HG03432 (cell line): ENCODE data around the gene TFE3.

Experiments
- ATAC-seq: cut with Tn5 transposase; IDR thresholded peaks from one replicate; pipeline ENCODE4 v1.9.1; 2021; ENCODE audit warnings: mild to moderate bottlenecking, moderate library complexity; ENCODE audit not compliant: unreplicated experiment

Gene TFE3, protein sequence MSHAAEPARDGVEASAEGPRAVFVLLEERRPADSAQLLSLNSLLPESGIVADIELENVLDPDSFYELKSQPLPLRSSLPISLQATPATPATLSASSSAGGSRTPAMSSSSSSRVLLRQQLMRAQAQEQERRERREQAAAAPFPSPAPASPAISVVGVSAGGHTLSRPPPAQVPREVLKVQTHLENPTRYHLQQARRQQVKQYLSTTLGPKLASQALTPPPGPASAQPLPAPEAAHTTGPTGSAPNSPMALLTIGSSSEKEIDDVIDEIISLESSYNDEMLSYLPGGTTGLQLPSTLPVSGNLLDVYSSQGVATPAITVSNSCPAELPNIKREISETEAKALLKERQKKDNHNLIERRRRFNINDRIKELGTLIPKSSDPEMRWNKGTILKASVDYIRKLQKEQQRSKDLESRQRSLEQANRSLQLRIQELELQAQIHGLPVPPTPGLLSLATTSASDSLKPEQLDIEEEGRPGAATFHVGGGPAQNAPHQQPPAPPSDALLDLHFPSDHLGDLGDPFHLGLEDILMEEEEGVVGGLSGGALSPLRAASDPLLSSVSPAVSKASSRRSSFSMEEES

DNA sequence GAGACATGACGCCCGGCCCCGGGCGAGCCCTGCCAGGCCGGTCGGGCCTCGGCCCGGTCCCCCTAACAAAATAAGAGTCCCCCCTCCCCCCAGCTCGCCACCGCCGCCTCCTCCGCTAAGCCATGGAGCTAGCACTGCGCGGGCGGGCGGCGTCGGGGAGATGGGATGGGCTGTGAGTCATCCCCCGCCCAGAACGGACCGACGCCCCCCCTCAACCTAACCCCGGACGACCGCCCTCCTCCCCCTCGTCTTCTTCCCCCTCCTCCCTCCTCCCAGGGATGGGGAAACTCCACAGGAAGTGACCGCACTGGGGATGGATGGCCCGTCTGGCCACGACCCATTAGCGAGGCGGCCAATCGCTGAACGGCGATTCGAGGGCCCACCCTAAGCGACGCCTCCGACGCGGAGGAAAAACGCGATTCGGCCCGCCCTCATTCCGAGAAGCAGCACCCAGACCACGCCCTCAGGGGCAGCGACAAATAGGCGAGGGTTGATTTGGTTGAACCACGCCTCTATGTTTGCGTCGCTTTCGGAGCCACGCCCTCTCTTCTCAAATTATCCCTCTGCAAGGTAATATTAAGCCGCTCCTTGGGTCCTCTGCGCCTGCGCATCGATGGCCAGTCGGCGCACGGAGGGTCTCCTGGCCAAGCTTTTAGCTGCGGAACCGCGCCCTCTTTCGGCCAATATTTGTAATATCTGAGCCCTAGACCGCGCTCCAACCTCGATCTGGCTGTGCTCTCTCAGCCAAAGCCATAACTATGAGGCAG is at the start of gene TFE3:
TFE3 (minus strand) TSS at position 138 of the 767 bp plus-strand sequence; CDS start at position 7, 131 bp downstream.
- ATAC-seq: peak; percentile 89

DNA sequence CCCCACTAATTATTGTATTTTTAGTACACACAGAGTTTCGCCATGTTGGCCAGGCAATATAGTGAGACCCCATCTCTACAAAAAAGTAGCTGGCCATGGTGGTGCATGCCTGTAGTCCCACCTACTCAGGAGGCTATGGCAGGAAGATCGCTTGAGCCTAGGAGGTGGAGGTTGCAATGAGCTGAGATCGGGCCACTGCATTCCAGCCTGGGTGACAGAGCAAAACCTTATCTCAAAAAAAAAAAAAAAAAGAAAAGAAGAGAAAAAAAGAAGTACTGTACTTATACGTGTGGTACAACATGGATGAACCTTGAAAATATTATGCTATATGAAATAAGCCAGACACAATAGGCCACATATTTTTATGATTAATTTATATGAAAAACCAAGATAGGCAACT is 46.4 kb upstream of the TFE3 start:
- ATAC-seq: no peak

DNA sequence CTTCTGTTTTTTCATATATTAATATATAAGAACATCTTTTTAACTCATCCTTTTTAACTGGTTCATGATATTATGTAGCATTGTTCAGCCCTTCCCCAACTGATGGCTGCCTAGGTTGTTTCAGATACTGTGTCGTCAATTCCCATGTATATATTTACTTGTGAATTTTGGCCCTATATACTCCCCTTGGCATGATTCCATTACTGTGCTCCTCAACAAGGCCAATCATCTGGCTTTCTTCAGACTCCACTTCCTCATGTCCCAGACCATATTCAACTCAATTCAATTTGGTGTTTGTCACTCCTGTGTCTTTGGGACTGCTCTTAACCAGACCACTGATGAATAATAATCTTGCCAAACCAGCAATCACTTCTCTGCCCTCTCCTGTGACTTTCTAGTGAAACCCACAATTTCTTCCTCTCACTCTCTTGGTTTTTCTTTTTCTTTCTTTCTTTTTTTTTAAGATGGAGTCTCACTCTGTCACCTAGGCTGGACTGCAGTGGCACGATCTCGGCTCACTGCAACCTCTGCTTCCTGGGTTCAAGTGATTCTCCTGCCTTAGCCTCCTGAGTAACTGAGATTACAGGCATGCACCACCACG is 39.2 kb upstream of the TFE3 start:
- ATAC-seq: no peak

DNA sequence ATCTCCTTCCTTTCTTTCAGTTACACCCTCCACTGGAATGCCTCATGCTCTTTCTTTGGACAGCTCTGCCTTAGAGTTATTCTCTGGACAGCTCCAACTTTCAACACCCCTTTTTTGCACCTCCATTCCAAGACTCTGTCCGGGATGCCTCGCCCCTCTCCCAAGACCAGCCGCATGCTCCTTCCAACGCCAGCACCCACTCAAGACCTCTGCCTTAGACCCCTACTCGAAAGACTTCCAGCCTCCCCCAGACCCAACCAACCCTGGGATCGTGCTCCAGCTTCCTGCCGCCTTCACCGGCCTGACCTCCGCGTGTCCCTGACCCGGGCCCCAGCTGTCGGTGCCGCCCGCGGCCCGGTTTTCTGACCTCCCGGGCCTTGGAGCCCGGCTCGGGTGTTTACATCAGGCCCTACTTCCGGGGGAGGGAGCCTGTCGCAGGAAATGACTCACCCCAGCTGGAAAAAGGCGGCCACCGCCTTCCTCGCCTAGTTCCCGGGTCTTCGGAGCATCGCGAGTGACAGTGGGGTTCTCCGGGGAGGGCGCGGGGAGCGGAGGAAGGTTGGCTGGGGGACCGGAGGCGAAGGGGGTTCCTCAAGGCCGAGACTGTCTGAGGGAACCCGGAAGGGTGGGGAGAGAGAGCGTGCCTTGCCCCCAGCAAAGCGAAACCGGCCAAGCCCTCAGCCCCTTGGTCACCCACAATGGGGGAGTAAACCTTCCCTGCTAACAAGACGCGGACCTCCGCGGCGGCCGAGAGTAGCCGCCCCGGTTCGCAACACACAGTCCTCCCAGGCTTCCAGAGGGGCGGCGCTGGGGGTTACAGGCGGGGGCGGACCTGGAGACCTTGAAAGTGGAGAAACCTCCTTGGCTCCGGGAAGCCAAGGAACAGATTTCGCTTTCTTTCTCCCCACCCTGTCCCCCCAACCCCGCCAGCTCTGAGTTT is 36.6 kb upstream of the TFE3 start, which contains the start of gene WDR45:
WDR45 (minus strand) TSS at position 399 of the 940 bp plus-strand sequence. CDS start 1,792 bp downstream, outside the sequence.
- ATAC-seq: peak; percentile 92

DNA sequence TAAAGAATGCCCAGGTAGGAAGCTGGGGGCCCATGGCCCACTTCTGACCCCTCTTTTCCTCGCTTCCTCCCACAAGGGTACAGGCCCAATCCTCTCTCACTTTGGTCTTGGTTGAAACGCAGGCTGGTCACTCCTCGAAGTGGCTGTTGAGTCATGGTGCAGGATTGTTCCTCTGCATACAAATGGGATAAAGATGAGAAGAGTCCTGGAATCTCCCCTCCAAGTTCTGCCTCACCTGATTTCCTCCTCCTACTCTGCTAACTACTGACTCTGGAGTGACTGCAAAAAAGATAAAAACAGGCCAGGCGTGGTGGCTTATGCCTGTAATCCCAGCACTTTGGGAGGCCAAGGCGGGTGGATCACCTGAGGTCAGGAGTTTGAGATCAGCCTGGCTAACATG is 34.8 kb upstream of the TFE3 start:
- no peak for ATAC-seq

DNA sequence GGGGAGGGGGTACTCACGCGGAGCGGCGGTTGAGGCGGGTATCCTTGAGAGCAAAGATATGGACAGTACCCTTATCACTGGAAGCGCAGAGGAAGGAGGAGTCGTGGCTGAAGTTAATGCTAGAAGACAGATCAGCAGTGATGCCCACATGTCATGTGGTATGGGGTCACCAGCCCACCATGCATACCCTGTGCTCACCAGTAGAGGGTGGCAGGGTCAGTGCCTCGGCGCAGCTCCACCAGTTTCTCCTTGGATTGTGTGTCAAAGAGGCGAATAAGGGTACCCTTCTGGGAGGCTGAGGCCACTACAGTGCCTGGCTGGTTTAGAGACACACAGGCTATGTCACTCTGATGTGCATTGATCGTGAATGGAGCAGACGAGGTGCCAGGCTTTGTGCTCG is 32.2 kb upstream of the TFE3 start:
- ATAC-seq: no peak

DNA sequence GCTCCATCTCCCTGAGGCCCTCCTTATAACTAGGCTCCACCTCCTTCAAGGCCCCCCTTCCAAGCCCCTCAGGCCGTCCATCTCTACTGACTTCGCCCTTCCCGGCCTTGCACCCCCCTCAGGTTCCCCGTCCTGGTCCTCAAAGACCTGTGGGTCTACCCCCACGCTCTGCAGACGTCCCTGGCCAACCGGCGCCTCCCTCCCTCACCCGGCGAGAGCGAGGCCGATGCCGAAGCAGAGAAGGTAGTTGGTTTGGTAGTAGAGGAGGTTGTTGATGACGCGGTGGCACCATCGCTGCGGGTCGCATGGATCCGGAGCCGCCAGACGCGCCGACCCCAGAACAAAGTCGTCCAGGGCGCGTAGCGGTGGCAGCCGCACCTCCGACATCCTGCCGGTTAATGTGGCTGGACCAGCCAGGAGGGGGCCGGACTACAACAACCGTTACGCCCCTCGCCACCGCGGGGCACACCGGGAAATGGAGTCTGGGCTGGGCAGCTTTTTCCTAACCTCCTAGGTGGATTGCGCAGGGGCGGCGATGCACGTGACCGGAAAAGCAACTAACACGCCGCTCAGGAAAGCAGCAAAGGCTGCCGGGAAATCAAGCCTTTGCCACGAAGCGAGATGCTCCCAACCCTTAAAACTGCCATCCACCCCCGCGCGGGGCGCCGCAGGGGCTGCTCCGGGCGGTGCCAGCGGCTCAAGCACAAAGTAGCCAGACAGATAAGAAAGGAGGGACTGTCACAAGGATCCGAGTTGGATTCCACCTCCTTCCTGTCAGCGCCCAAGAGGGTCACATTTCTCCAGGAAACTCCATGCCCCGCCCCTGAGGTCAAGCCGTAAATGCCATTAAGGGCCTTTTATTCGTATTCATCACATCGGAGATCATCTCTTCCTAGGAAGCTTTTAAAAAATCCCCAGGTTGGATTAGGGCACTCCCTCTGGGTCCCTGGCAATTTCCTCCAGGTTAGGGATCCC is 30.7 kb upstream of the TFE3 start, which contains the start of gene PRAF2:
PRAF2 (minus strand) TSS at position 402 of the 975 bp plus-strand sequence; CDS start at position 387, 15 bp downstream.
- peak; percentile 92 for ATAC-seq

DNA sequence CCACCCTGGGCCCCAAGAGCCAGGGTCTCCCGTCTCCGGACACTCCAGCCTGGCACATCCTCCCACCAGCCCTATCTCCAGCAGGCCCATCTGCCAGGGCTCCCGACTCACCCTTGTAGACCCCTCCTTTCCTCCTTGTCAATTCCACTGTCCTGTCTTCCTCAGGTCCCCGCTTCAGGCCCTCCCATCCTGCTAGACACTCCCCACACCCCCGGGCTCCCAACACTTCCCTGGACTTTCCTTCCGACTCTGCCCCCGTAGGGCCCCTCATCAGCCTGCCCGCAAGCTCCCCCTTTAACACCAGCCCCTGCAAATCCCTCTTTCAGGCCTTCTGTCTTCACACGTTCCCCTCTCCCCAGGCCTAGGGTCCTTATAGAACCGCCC is 29.5 kb upstream of the TFE3 start:
- no peak for ATAC-seq

DNA sequence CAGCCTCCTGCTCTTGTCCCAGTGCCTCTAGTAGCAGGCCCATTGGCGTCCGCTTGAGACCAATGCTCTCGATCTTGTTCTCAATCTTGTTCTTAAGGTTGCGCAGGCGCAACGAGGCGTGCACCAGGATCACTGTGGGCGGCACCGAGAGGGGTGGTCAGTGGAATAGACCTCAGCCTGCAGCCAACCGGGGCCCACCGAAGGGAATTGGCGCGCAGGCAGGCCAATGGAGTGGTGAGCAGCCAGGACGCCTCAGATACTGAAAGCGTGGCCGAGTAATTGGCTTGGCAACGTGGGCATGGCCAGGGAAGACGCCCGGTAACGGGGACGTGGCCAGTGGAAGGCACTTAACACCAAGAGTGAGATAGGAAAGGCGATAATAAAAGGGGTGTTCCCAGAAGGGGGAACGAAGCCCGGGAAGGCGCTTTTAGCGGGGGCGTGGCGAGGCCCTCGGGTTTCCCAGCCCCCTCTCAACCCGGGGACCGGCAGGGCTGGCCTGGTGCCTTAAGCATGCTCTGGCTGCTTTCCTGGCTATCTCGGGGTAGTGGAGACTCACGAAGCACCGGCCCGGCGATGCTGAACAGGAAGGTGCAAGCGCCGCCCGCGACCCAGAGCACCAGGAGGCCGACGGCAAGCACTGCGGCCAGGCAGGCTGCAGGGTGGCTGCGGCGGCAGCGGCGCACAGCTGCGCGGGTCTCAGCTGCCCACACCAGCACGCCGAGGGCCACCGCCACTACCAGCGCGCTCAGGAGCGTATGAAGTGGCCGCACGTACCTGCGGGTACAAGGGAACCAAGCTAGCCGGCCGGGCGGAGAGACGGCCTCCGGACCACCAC is 28.9 kb upstream of the TFE3 start:
- no peak for ATAC-seq

DNA sequence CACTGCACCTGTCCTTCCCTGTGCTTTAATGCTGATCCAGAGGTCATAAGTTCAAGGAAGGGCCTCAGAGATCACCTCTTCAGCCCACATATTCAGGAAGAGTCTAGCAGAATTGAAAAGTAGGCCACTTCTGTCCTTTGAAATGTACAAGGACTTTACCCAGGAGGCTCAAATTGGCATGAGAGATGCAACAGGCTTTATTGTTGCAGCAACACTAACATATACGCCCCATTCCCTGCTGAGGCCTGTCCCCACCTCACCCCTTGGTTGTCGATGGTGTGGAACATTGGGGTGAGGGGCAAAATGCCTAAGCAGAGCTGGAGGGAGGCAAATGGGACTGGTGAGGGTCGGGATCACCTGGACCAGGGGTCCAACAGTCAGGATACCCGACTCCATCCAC is 27.8 kb upstream of the TFE3 start:
- no peak for ATAC-seq

DNA sequence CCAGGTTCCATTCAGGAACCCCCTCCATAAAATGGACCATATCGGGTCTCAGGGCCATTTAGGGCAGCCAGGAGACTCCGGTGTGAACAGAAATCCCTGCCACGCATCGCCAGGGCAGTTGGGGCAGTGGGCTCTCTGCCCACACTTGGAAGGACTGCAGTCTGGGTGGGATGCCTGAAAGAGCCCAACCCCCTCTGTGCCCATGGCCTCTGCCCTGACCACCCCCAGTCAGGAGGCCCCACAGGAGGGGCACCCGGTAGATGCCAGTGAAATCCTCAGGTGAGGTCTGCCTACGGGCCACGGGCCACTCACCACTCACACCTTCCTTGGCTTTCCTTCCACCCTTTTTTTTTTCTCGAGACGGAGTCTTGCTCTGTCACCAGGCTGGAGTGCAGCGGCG is 25.9 kb upstream of the TFE3 start:
- no peak for ATAC-seq

DNA sequence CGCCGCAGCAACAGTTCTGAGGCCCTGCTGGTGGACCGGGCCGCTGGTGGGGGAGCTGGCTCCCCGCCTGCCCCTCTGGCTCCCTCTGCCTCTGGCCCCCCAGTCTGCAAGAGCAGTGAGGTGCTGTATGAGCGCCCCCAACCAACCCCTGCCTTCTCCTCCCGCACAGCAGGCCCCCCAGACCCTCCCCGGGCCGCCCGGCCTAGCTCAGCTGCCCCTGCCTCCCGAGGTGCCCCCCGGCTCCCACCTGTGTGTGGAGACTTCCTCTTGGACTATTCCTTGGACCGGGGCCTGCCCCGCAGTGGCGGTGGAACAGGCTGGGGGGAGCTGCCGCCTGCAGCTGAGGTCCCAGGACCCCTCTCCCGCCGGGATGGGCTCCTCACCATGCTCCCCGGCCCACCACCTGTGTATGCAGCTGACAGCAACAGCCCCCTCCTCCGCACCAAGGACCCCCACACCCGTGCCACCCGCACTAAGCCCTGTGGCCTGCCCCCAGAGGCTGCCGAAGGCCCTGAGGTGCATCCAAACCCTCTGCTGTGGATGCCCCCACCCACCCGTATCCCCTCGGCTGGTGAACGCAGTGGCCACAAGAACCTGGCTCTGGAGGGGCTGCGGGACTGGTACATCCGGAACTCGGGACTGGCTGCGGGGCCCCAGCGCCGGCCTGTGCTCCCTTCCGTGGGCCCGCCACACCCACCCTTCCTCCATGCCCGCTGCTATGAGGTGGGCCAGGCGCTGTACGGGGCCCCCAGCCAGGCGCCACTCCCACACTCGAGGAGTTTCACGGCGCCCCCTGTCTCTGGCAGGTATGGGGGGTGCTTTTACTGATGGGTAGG is 24.3 kb upstream of the TFE3 start:
- no peak for ATAC-seq

DNA sequence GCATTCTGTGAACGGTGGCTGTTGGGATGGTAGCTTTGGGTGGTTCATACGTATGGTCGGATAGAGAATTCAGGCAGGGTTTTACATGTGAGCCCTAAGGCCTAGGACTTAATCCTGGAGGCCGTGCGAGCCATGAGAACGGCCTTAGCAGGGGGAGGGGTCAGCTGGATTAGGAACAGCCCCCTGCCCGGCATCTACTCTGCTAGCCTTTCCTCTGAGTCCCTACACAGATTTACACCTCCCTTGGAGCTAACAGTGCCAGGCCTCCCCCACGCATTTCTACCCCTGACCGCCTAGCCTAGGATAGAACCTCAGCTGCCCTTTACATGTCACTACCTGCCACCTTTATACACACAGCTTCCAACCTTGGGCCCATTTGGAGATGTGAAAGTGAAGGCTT is 23.5 kb upstream of the TFE3 start:
- ATAC-seq: no peak

DNA sequence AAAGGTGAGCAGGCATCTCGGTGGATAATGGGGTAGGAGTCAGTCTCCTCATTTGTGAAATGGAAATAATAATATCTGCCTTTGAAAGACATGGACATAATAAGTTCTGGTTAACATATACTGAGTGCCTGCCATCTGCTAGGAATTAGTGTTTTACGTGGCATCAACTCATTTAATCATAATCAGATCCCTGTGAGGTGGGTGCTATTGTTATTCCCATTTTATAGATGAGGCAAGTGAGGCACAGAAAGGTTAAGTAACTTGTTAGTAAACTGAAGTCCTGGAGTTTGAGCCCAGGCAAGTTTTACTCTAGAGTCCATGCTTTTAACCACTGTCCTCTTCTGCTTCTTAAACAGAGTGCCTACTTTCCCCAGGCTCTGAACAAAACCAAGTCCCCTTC is 23.1 kb upstream of the TFE3 start:
- ATAC-seq: no peak

DNA sequence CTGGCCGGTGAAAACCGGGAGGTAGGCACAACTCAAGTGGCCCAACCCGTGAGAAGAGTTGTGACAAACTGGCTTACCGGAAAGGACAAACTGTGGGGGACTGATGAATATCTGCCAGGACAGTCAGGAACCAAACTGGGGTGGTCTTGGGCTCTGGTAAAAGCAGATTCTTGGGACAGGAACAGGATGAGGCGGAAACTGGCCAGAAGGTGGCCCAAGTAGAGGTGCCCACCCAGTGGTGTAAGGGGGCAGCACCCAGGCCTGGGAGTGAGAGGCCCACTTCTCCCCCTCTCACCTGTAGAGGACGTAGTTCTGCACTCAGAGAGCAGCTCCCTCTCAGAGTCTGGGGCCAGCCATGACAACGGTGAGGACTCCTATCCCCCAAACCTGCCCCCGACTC is 21.6 kb upstream of the TFE3 start:
- no peak for ATAC-seq

DNA sequence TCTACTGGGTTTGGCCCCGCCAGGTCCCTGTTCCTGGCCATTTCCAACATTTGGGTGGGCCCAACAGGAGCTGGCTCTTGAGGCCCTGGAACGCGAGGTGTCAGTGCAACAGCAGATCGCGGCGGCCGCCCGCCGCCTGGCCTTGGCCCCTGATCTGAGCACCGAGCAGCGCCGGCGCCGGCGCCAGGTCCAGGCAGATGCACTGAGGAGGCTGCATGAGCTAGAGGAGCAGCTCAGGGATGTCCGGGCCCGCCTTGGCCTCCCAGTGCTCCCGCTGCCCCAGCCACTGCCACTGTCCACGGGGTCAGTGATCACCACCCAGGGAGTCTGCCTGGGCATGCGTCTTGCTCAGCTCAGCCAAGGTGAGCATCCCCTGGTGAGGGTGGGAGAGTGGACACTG is 21.1 kb upstream of the TFE3 start:
- ATAC-seq: no peak

DNA sequence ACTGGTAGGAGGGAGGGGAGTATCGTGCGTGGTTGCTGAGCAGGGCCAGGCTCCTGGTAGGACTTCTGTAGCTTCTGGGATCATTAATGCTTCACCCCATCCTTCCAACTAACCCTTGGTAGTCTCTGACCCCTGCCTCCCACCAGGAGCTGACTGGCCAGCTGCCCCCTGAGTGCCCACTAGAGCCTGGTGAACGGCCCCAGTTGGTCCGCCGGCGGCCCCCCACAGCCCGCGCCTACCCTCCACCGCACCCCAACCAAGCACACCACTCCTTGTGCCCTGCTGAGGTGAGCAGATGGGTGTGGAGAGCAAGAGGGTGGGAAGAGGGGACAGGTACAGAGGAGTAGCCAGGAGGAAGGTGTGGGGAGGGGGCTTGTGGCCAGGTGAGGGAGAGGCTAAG is 20.6 kb upstream of the TFE3 start:
- no peak for ATAC-seq
